ENCODE results near the gene TKT. TPM values are rescaled to one million over a fixed set of nuclear protein-coding genes. Genes with fewer than 3 reads are reported as not detected.

Gene TKT
- total and polyA plus RNA-seq, 2 of the 13 experiments (the other 11 are each of a cell fraction or from before 2014, with no cell fraction given), result 150 to 238 TPM

GRCh38 chr3:53193466-53194209, 62.2 kb downstream of the TKT start:
- TF ChIP-seq MBNL3 (CRISPR knock-in tag; conservative IDR thresholded peaks at IDR 0.05), result no peak
- peak; percentile 41 for TF ChIP-seq AGO2 (optimal IDR thresholded peaks at IDR 0.05; ENCODE audit: low read depth, low read length)
- TF ChIP-seq ZNF225 (CRISPR knock-in tag; IDR thresholded peaks at IDR 0.05), result no peak
- no peak for TF ChIP-seq HMG20B (CRISPR knock-in tag; conservative IDR thresholded peaks at IDR 0.05)
- TF ChIP-seq ZNF263 (CRISPR knock-in tag; IDR thresholded peaks at IDR 0.05), result no peak
- no peak for TF ChIP-seq NCOA5 (CRISPR knock-in tag; IDR thresholded peaks at IDR 0.05)
- no TSS peak for BruUV-seq (replicated peaks)
- POLR2A ChIA-PET, result interaction anchor here (1.2 kb wide), 1 partner anchor 61 kb away, joined by 3 read pairs; no protein-coding TSS in a partner anchor
- ATAC-seq (no peak), FAIRE-seq (no peak), DNase-seq (ENCODE audit: low spot score) (no peak)
- in situ Hi-C loops (cut with HindIII; ENCODE audit: extremely low pct_ligation_motif_present, low pct_unique_long_range_greater_than_20kb) (no loop called here), intact Hi-C loops (cut with micrococcal nuclease; ENCODE audit: unreplicated experiment) (no loop called here)
- 89% methylated on average over 9 of the region's 11 CpGs for WGBS (ENCODE audit: low lambda C conversion rate)
- no peaks in the 10 kb centered on the region for H3K9me3 ChIP-seq (ENCODE audit: low read length)
- no peaks in the 10 kb centered on the region for H3K27me3 ChIP-seq (ENCODE audit: control insufficient read depth in 1 of 2, insufficient read depth in 2 of 2, low read length in 2 of 2)
- CTCF ChIA-PET (ENCODE audit: low intra/inter-chr PET ratio, low total read pairs), result interaction anchor here (1.4 to 4.1 kb wide), 2 partner anchors 60 to 80 kb away, joined by 3 to 53 read pairs; no protein-coding TSS in a partner anchor
- no peak overlapping the region for H3K27ac ChIP-seq (ENCODE audit: extremely low read length, insufficient read depth, low read length)
- H3K36me3 ChIP-seq (replicated peaks in 1 of 2; ENCODE audit: control insufficient read depth in 1 of 2, insufficient read depth in 2 of 2, low read length in 2 of 2), result peaks cover 9 to 29% of the 10 kb centered on the region in 2 experiments; a peak in 4 of 5 replicates
- peaks cover 34% of the 10 kb centered on the region for H3K4me1 ChIP-seq (ENCODE audit: insufficient read depth, low read length)
- H3K4me3 ChIP-seq (replicated peaks in 1 of 3; ENCODE audit: insufficient read depth in 1 of 3, low read depth in 2 of 3, low read length in 3 of 3), result no peak overlapping the region
- H4K20me1 ChIP-seq (ENCODE audit: insufficient read depth, low read length), result no peaks in the 10 kb centered on the region
- H2AFZ ChIP-seq (ENCODE audit: low read length), result no peak overlapping the region
- H3K9ac ChIP-seq (ENCODE audit: insufficient read depth, low read depth, low read length), result no peak overlapping the region
- no peaks in the 10 kb centered on the region for H3K79me2 ChIP-seq (ENCODE audit: insufficient read depth, low read length)
- H3K4me2 ChIP-seq (ENCODE audit: low read depth, low read length), result no peak overlapping the region

DNA sequence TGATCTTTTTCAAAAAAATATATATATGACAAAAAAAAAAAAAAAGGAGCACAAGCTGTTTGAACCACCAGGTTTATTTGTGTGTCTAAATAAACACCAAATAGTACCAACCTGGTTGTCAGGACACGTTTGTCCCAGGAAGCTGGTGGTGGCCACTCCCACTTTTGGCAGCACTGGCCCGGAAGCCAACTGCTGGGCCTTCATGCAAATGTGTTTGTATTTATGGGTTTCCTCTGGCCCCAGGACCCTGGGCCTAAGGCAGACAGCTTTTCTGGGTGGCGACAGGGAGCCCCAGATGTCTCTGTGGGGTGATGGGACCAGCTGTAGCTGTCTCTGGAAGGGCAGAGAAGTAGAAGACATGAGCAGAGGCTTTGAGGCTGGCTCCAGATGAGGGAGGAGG, 63.2 kb downstream of the TKT start:
- ChIA-PET CTCF (ENCODE audit: low intra/inter-chr PET ratio, low total read pairs) (no interaction called here), POLR2A (interaction anchor here (1.2 kb wide), 1 partner anchor 60 kb away, joined by 3 read pairs; no protein-coding TSS in a partner anchor)
- Histone ChIP-seq H3K27ac (ENCODE audit: extremely low read length, insufficient read depth, low read length) (no peak overlapping the region), H3K9ac (ENCODE audit: insufficient read depth, low read depth, low read length) (no peak overlapping the region), H3K4me2 (ENCODE audit: low read depth, low read length) (no peak overlapping the region), H3K4me3 (replicated peaks in 1 of 3; ENCODE audit: insufficient read depth in 1 of 3, low read depth in 2 of 3, low read length in 3 of 3) (no peak overlapping the region), H3K4me1 (ENCODE audit: insufficient read depth, low read length) (peaks cover 25% of the 10 kb centered on the region), H3K36me3 (replicated peaks in 1 of 2; ENCODE audit: control insufficient read depth in 1 of 2, insufficient read depth in 2 of 2, low read length in 2 of 2) (peaks cover 13 to 34% of the 10 kb centered on the region in 2 experiments; a peak in 4 of 5 replicates), H3K27me3 (ENCODE audit: control insufficient read depth in 1 of 2, insufficient read depth in 2 of 2, low read length in 2 of 2) (no peaks in the 10 kb centered on the region), H3K9me3 (ENCODE audit: low read length) (no peaks in the 10 kb centered on the region), H3K79me2 (ENCODE audit: insufficient read depth, low read length) (no peaks in the 10 kb centered on the region), H4K20me1 (ENCODE audit: insufficient read depth, low read length) (no peaks in the 10 kb centered on the region), H2AFZ (ENCODE audit: low read length) (no peak overlapping the region)
- FAIRE-seq, result no peak
- intact Hi-C loops (cut with micrococcal nuclease; ENCODE audit: unreplicated experiment), result no loop called here
- 85% methylated on average over 3 of the region's 3 CpGs for WGBS (ENCODE audit: low lambda C conversion rate)
- no TSS peak for BruUV-seq (replicated peaks)
- no peak for ATAC-seq
- DNase-seq (ENCODE audit: low spot score), result no peak
- in situ Hi-C loops (cut with HindIII; ENCODE audit: extremely low pct_ligation_motif_present, low pct_unique_long_range_greater_than_20kb), result no loop called here
- TF ChIP-seq HIC2 (CRISPR knock-in tag; IDR thresholded peaks at IDR 0.05; ENCODE audit: low read depth), result no peak
- TF ChIP-seq MED13 (CRISPR knock-in tag; IDR thresholded peaks at IDR 0.05), result no peak
- TF ChIP-seq, protein P1, sequence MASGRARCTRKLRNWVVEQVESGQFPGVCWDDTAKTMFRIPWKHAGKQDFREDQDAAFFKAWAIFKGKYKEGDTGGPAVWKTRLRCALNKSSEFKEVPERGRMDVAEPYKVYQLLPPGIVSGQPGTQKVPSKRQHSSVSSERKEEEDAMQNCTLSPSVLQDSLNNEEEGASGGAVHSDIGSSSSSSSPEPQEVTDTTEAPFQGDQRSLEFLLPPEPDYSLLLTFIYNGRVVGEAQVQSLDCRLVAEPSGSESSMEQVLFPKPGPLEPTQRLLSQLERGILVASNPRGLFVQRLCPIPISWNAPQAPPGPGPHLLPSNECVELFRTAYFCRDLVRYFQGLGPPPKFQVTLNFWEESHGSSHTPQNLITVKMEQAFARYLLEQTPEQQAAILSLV (CRISPR knock-in tag; IDR thresholded peaks at IDR 0.05; ENCODE audit: borderline replicate concordance), result no peak
- no peak for TF ChIP-seq TRIM24 (CRISPR knock-in tag; IDR thresholded peaks at IDR 0.05)
- no peak for TF ChIP-seq ZNF446 (CRISPR knock-in tag; IDR thresholded peaks at IDR 0.05)
- TF ChIP-seq SALL1 (CRISPR knock-in tag; IDR thresholded peaks at IDR 0.05), result no peak
